ENCODE data around the gene MELK.

DNA sequence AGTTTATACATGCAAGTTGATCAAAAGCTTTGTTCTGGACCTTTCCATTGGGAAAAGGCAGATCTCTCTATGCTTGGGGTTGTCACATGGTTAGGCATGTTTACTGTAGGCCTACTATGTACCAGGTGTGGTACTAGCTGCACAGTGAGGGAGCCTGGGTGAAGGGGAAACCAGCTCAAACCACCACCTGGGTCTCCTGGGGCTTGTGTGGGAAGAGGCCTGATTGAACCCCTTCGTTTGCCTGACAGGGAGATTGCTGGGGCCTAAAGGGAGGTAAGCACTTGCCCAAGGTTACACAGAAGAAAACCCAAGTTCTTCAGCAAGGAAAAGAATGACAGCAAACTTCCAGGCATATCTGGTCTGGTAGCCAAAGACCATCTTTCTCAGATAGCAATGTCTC, 145.9 kb downstream of the MELK start:
- TF ChIP-seq, protein P1, sequence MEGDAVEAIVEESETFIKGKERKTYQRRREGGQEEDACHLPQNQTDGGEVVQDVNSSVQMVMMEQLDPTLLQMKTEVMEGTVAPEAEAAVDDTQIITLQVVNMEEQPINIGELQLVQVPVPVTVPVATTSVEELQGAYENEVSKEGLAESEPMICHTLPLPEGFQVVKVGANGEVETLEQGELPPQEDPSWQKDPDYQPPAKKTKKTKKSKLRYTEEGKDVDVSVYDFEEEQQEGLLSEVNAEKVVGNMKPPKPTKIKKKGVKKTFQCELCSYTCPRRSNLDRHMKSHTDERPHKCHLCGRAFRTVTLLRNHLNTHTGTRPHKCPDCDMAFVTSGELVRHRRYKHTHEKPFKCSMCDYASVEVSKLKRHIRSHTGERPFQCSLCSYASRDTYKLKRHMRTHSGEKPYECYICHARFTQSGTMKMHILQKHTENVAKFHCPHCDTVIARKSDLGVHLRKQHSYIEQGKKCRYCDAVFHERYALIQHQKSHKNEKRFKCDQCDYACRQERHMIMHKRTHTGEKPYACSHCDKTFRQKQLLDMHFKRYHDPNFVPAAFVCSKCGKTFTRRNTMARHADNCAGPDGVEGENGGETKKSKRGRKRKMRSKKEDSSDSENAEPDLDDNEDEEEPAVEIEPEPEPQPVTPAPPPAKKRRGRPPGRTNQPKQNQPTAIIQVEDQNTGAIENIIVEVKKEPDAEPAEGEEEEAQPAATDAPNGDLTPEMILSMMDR (IDR thresholded peaks at IDR 0.05; ENCODE audit: poor library complexity, severe bottlenecking): no peak
- TF ChIP-seq EP300 (conservative IDR thresholded peaks at IDR 0.05; ENCODE audit: poor library complexity, severe bottlenecking) (no peak), RAD21 (conservative IDR thresholded peaks at IDR 0.05) (no peak), MXI1 (conservative IDR thresholded peaks at IDR 0.05; ENCODE audit: poor library complexity, severe bottlenecking) (no peak), TAF1 (IDR thresholded peaks at IDR 0.05; ENCODE audit: low read depth) (no peak)
- TF ChIP-seq, protein P2, sequence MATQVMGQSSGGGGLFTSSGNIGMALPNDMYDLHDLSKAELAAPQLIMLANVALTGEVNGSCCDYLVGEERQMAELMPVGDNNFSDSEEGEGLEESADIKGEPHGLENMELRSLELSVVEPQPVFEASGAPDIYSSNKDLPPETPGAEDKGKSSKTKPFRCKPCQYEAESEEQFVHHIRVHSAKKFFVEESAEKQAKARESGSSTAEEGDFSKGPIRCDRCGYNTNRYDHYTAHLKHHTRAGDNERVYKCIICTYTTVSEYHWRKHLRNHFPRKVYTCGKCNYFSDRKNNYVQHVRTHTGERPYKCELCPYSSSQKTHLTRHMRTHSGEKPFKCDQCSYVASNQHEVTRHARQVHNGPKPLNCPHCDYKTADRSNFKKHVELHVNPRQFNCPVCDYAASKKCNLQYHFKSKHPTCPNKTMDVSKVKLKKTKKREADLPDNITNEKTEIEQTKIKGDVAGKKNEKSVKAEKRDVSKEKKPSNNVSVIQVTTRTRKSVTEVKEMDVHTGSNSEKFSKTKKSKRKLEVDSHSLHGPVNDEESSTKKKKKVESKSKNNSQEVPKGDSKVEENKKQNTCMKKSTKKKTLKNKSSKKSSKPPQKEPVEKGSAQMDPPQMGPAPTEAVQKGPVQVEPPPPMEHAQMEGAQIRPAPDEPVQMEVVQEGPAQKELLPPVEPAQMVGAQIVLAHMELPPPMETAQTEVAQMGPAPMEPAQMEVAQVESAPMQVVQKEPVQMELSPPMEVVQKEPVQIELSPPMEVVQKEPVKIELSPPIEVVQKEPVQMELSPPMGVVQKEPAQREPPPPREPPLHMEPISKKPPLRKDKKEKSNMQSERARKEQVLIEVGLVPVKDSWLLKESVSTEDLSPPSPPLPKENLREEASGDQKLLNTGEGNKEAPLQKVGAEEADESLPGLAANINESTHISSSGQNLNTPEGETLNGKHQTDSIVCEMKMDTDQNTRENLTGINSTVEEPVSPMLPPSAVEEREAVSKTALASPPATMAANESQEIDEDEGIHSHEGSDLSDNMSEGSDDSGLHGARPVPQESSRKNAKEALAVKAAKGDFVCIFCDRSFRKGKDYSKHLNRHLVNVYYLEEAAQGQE (IDR thresholded peaks at IDR 0.05; ENCODE audit: borderline replicate concordance): no peak

Measured in neural cell (in vitro differentiated cells).